Subcutaneous adipose tissue (tissue), 4 donors: ENCODE measurements around the gene HDHD5. TPM values are rescaled to one million over a fixed set of nuclear protein-coding genes. Genes with fewer than 3 reads are reported as not detected.

ENCODE experiments used
- CTCF ChIP-seq: fragments of 450-650 bp; IDR thresholded peaks from one replicate; pipeline ENCODE4 v1.5.1; 2016; ENCODE audit warnings: low read depth, mild to moderate bottlenecking, control low read depth, antibody characterized with exemption, moderate library complexity
- total RNA-seq, 4 donors: library from RNA; depleted of rRNA; stranded (reverse); fragments of >200 nt; gene quantifications; one replicate each; pipeline ENCODE4 v1.1.0, GENCODE V29; 2016

The HDHD5 gene
- total RNA-seq, 4 donors from 2014 or later, result 23.0 to 73.1 (median 41.7) TPM

GRCh38 chr22:17118342-17118741 is 40.7 kb downstream of the HDHD5 start:
- TF ChIP-seq CTCF, result no peak

DNA sequence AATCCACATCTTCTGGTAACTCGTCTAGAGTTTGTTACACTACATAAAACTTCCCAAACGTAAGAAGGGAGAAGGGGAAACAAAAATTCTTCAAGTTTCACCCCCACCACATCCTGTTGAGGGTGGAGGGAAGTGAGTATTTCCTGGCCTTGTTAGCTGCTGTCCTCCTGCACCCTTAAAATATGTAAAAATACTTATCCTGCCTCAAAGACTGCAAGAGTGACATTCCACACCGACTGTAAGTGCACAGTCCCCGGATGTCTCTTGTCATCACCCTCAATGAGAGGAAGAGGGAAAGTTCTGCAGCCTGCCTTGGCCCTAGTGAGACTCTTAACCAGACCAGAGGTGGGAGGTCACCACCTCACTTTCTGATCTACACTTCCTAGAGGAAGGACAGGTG is 41.2 kb downstream of the HDHD5 start:
- no peak for TF ChIP-seq CTCF

GRCh38 chr22:17117400-17117799 is 41.7 kb downstream of the HDHD5 start:
- no peak for TF ChIP-seq CTCF

DNA sequence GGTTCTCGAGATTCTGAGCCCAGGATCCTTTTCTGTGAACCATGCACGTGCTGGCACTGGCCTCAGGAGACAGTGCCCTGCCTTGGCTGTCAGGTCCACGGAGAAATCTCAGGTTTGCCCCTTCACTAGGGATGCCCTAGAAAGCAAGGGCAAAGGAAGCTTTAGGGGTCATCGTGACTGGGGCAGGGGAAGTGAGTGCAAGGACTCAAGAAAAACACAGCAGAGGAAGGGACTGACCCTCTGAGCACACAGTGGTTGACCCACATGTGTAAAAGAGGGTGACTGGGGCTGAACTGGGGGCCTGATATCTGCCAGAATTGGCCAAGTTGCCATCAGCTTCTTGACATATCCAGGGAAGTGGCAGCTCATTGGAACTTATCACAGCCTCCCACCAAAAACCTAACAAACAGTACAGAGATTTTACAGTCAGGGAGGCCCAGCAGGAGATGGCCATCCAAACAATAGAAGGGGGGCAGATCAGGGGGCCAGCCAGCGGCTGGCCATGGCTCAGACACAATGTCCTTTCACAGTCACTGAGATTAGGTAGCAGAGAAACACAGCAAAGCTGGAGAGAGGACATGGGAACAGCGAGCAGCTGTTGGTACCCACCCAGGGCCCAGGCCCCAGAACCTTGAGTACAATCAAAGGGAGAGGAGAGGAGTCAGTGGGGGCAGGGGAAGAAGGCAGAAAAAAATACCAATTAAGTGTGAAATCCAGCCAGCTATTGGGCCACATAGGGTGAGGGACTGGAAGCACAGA is 42.3 kb downstream of the HDHD5 start:
- no peak for TF ChIP-seq CTCF

DNA sequence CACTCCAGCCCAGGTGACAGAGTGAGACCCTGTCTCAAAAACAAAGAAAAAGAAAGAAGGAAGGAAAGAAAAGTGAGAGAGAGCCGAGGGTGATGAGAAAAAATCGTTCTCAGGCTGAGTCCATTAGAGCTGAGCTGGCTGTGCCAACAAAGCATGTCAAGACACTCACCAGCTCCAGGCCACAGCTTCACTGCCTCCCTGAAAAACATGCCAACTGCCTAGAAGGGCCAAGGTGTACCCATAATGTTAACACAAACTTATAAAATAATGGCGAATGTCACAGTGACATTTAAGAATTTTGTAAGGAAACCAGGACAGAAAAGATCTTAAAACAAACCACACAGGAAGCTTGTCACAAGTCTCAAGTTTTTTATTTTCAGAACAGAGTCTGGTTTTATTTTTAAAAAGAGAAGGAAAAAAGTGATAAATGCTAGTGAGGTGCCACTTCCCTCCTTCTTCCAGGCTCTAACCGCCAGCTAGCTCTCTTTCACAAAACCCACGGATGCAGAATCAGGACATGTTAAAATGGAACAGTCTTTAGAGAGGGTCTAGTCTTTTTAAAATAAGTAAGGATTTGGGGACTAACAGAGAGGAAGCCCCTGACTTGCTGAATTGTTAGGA is 43.0 kb downstream of the HDHD5 start:
- no peak for TF ChIP-seq CTCF

DNA sequence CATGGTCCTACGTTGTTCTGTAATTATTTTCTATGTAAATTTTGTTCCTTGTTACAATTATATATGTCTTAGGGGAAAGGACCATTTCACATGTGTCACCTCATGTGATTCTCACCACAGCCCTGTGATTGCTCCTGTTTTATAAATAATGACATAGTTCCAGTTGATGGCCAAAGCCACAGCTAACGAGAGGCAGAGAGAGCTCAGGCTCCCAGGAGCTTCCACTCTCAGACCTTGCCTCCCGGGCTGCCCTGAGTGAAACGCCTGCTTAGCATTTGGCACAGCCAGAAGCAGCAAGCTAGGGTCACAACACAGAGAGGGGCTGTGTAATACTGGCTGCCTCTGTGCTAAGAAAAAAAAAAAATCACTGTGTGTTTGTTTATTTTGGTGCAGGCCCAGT is 43.8 kb downstream of the HDHD5 start:
- no peak for TF ChIP-seq CTCF

DNA sequence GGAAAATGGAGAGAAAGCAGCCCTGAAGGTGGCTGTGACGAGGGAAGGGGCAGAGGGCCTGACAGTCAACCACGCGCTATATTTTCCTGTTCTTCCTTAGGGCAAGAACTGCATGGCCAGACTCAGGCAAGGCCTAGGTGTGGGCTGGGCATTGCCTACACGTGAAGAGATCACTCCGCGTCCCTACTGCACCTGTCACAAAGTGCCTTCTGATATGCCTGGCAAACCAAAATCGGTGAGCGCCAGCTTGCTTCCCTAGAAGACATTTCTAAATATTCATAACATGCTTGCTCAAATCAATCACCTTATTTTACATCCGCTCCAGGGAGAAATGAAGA is 44.2 kb downstream of the HDHD5 start:
- TF ChIP-seq CTCF, result no peak
